Stomach (tissue), 9 donors: Measurements from ENCODE around the gene RIOK3. TPM values are rescaled to one million over a fixed set of nuclear protein-coding genes. Genes with fewer than 3 reads are reported as not detected.
"Not testable (repeated sequence)": the region's sequence is repeated elsewhere in the genome, so short reads cannot be mapped to it uniquely, and the experiment has no call there.

Experiments
- DNase-seq, 2 donors: peaks; one replicate each; pipeline versions ENCODE4 v3.0.0 to v3.0.0-alpha.2; 2013 to 2019
- H3K27ac ChIP-seq, 5 donors: fragments of 200-600 bp in 4 of 5; sonication (generic) in 4 of 5; one replicate each; pipeline ENCODE4 v1.5.1; 2013 to 2019; ENCODE audit warnings: mild to moderate bottlenecking in 1 of 5, moderate library complexity in 1 of 5
- H3K27me3 ChIP-seq, 3 donors: fragments of 200-600 bp; sonication (generic); one replicate each; pipeline ENCODE4 v1.5.1; 2017 to 2019; ENCODE audit warnings: mixed run types in 1 of 3
- H3K36me3 ChIP-seq, 4 donors: fragments of 200-600 bp; sonication (generic); 1 replicate in 3 of 4; 2 replicates in 1 of 4; pipeline ENCODE4 v1.5.1; 2016 to 2019
- H3K4me1 ChIP-seq, 4 donors: fragments of 200-600 bp; sonication (generic); one replicate each; pipeline ENCODE4 v1.5.1; 2016 to 2019
- H3K4me3 ChIP-seq, 4 donors: fragments of 200-600 bp; sonication (generic) in 3 of 4; one replicate each; pipeline ENCODE4 v1.5.1; 2016 to 2019; ENCODE audit warnings: mild to moderate bottlenecking in 1 of 4
- H3K9me3 ChIP-seq, 4 donors: fragments of 200-600 bp; sonication (generic); one replicate each; pipeline ENCODE4 v1.5.1; 2016 to 2019
- CTCF ChIP-seq, 7 experiments: fragments of 450-650 bp in 4 of 7; fragments of 200-600 bp in 3 of 7; sonication (generic) in 3 of 7; IDR thresholded peaks; one replicate each; pipeline ENCODE4 v1.5.1; 2016 to 2019; ENCODE audit warnings: antibody characterized with exemption in 7 of 7, control low read depth in 2 of 7, mild to moderate bottlenecking in 1 of 7
- EP300 ChIP-seq: sonication (generic); formaldehyde crosslinking; IDR thresholded peaks from one replicate; pipeline ENCODE4 v1.6.1; 2017; ENCODE audit warnings: antibody characterized with exemption
- POLR2A ChIP-seq, 4 donors: fragments of 450-650 bp; IDR thresholded peaks; one replicate each; pipeline ENCODE4 v1.6.1; 2016; ENCODE audit warnings: antibody characterized with exemption in 4 of 4, control low read depth in 2 of 4, mild to moderate bottlenecking in 1 of 4, moderate library complexity in 1 of 4
- POLR2AphosphoS5 ChIP-seq, 3 donors: sonication (generic); formaldehyde crosslinking; IDR thresholded peaks; one replicate each; pipeline ENCODE4 v1.6.1; 2016; ENCODE audit warnings: antibody characterized with exemption in 3 of 3
- WGBS, 5 donors: extraction: QIAGEN DNeasy Blood & Tissue Kit in 3 of 5; methylation state at CpG; one replicate each; pipeline versions ENCODE4 v1.1.5 to v1.1.7; 2013 to 2018; 5-methylcytosine and 5-hydroxymethylcytosine counted together
- intact Hi-C: fragments of 100-400 bp; cut with DNase I; formaldehyde crosslinking; loops from one replicate; pipeline ENCODE4 v1.15.1; 2023; ENCODE audit warnings: low total_unique reads
- polyA plus RNA-seq, 3 donors: library from polyadenylated mRNA; stranded (reverse); fragments of 200-250 nt; gene quantifications; one replicate each; pipeline ENCODE4 v1.2.3, GENCODE V29; 2013
- total RNA-seq, 5 donors: library from RNA; depleted of rRNA; stranded (reverse); fragments of >200 nt; gene quantifications; one replicate each; pipeline versions ENCODE4 v1.1.0 to v1.2.3, GENCODE V29; 2014 to 2016
- donor health status: healthy with polysubstance abuse.
- donor health status: Bipolar disorder and iron deficiency.
- donor health status: healthy.

The RIOK3 gene
- total and polyA plus RNA-seq, 8 donors: 28.3 to 140 (median 66.3) TPM

GRCh38 chr18:23487738-23488570 is 34.9 kb downstream of the RIOK3 start:
- H3K27me3 ChIP-seq: no peaks in the 10 kb centered on the region
- H3K9me3 ChIP-seq: no peaks in the 10 kb centered on the region
- 12 to 26% (median 25%) methylated on average over 14 of the region's 14 CpGs for WGBS, 5 donors
- H3K4me3 ChIP-seq: peak overlapping the region; percentile 18 to 38 (median 33)
- intact Hi-C loops: no loop called here
- TF ChIP-seq POLR2A (IDR thresholded peaks at IDR 0.05) (no peak), POLR2AphosphoS5 (IDR thresholded peaks at IDR 0.05) (no peak), EP300 (no peak), CTCF (IDR thresholded peaks at IDR 0.05) (no peak)
- DNase-seq: peak; percentile 32 to 69
- H3K27ac ChIP-seq: peak overlapping the region; percentile 75 to 89 (median 80)
- H3K36me3 ChIP-seq: peaks cover 0 to 6% (median 0%) of the 10 kb centered on the region in 4 donors
- H3K4me1 ChIP-seq: peaks cover 8 to 21% (median 12%) of the 10 kb centered on the region in 4 donors

GRCh38 chr18:23489586-23489985 is 36.5 kb downstream of the RIOK3 start:
- DNase-seq, intact Hi-C loops, H3K27ac ChIP-seq, H3K36me3 ChIP-seq, H3K27me3 ChIP-seq, H3K4me3 ChIP-seq, H3K9me3 ChIP-seq: not testable (repeated sequence)
- peaks cover 8 to 21% (median 12%) of the 10 kb centered on the region in 4 donors for H3K4me1 ChIP-seq
- WGBS, 5 donors: 77 to 93% (median 86%) methylated on average over 4 to 5 of the region's 5 CpGs

GRCh38 chr18:23493654-23494053 is 40.6 kb downstream of the RIOK3 start:
- no peaks in the 10 kb centered on the region for H3K27me3 ChIP-seq
- intact Hi-C loops: no loop called here
- no peak overlapping the region for H3K27ac ChIP-seq
- DNase-seq: no peak
- peaks cover 0 to 7% (median 2%) of the 10 kb centered on the region in 4 donors for H3K4me1 ChIP-seq
- TF ChIP-seq POLR2A (IDR thresholded peaks at IDR 0.05) (no peak), POLR2AphosphoS5 (IDR thresholded peaks at IDR 0.05) (no peak), CTCF (IDR thresholded peaks at IDR 0.05) (no peak), EP300 (no peak)
- H3K36me3 ChIP-seq: no peaks in the 10 kb centered on the region
- no peak overlapping the region for H3K4me3 ChIP-seq
- no peaks in the 10 kb centered on the region for H3K9me3 ChIP-seq
- WGBS, 5 donors: 88 to 100% (median 100%) methylated on average over 1 of the region's 1 CpG

GRCh38 chr18:23494992-23495391 is 41.9 kb downstream of the RIOK3 start:
- WGBS, 5 donors: 58 to 85% (median 77%) methylated on average over 1 of the region's 1 CpG
- Histone ChIP-seq H3K9me3 (no peaks in the 10 kb centered on the region), H3K4me1 (peaks cover 0 to 14% (median 5%) of the 10 kb centered on the region in 4 donors), H3K27me3 (no peaks in the 10 kb centered on the region), H3K27ac (no peak overlapping the region), H3K4me3 (no peak overlapping the region), H3K36me3 (no peaks in the 10 kb centered on the region)
- peak in 1 of 2 donors; percentile 56 for DNase-seq
- no peak for TF ChIP-seq EP300
- TF ChIP-seq CTCF (IDR thresholded peaks at IDR 0.05): no peak
- TF ChIP-seq POLR2AphosphoS5 (IDR thresholded peaks at IDR 0.05): no peak
- TF ChIP-seq POLR2A (IDR thresholded peaks at IDR 0.05): no peak
- intact Hi-C loops: no loop called here
